MM.1S (cell line): ENCODE results near the gene ARID5A.

ENCODE experiments used
- CTCF ChIP-seq: fragments of 300-600 bp; sonication (generic); IDR thresholded peaks from 2 replicates; pipeline ENCODE4 v1.5.1; 2016; ENCODE audit warnings: antibody characterized with exemption, low read length, mixed read lengths
- EZH2 ChIP-seq: fragments of 300-600 bp; sonication (generic); optimal IDR thresholded peaks from 2 replicates; pipeline ENCODE3; 2017; ENCODE audit warnings: low read depth, mild to moderate bottlenecking, antibody characterized with exemption, low read length, mixed read lengths
- EZH2phosphoT487 ChIP-seq: fragments of 300-600 bp; sonication (generic); IDR thresholded peaks from 2 replicates; pipeline ENCODE4 v1.6.1; 2018; ENCODE audit warnings: antibody characterized with exemption, low read length

GRCh38 chr2:96591054-96591453 is 54.5 kb downstream of the ARID5A start:
- no peak for TF ChIP-seq CTCF
- no peak for TF ChIP-seq EZH2
- TF ChIP-seq EZH2phosphoT487: no peak
